ENCODE results near the gene PRDM16. TPM values are rescaled to one million over a fixed set of nuclear protein-coding genes. Genes with fewer than 3 reads are reported as not detected.

The PRDM16 gene
- polyA plus RNA-seq, 3 donors, result not detected

- no peaks in the 10 kb centered on the region for H3K36me3 ChIP-seq (replicated peaks in 1 of 2; ENCODE audit: control insufficient read depth in 1 of 2, insufficient read depth in 2 of 2, low read length in 2 of 2)
- H3K4me3 ChIP-seq (replicated peaks in 1 of 3; ENCODE audit: low read depth in 2 of 3, low read length in 3 of 3), result no peak overlapping the region
- no peaks in the 10 kb centered on the region for H3K9me3 Mint-ChIP-seq
- no peaks in the 10 kb centered on the region for H3K4me1 ChIP-seq (ENCODE audit: control insufficient read depth in 1 of 2, insufficient read depth in 2 of 2, low read length in 2 of 2)
- no peak overlapping the region for H2AFZ ChIP-seq (ENCODE audit: insufficient read depth, low read depth, low read length, poor library complexity, severe bottlenecking)
- H3K27ac Mint-ChIP-seq, result no peak overlapping the region
- H3K79me2 ChIP-seq (ENCODE audit: insufficient read depth, low read length), result no peaks in the 10 kb centered on the region
- 87% methylated on average over 19 of the region's 19 CpGs for WGBS (ENCODE audit: insufficient coverage)
- no peak overlapping the region for H3K4me3 Mint-ChIP-seq
- H3K27me3 Mint-ChIP-seq (ENCODE audit: low read depth in 3 of 3), result peaks cover 0 to 7% (median 6%) of the 10 kb centered on the region in 3 donors
- DNase-seq, result no peak
- no peak overlapping the region for H3K27ac ChIP-seq (ENCODE audit: low read depth in 1 of 2, low read length in 2 of 2)
- no peaks in the 10 kb centered on the region for H3K27me3 ChIP-seq (ENCODE audit: control insufficient read depth in 2 of 2, insufficient read depth in 2 of 2, low read length in 2 of 2)
- intact Hi-C loops (cut with micrococcal nuclease), result no loop called here
- no peaks in the 10 kb centered on the region for H3K36me3 Mint-ChIP-seq
- H3K9me3 ChIP-seq (replicated peaks in 1 of 2; ENCODE audit: control insufficient read depth in 1 of 2, insufficient read depth in 1 of 2, low read length in 2 of 2), result no peaks in the 10 kb centered on the region
- TF ChIP-seq CTCF (IDR thresholded peaks at IDR 0.05), result no peak
- H3K9ac ChIP-seq (ENCODE audit: insufficient read depth, low read length, poor library complexity, severe bottlenecking), result no peak overlapping the region
- H3K4me2 ChIP-seq (replicated peaks; ENCODE audit: extremely low read depth, low read length, poor library complexity, severe bottlenecking), result no peak overlapping the region
- H3K4me1 Mint-ChIP-seq, result no peaks in the 10 kb centered on the region
- no peaks in the 10 kb centered on the region for H4K20me1 ChIP-seq (ENCODE audit: insufficient read depth, low read length)
Observed at GRCh38 chr1:3279182-3279470, 210.1 kb downstream of the PRDM16 start.

- Histone ChIP-seq H3K4me2 (replicated peaks; ENCODE audit: extremely low read depth, low read length, poor library complexity, severe bottlenecking) (no peak overlapping the region), H3K27ac (ENCODE audit: low read depth in 1 of 2, low read length in 2 of 2) (no peak overlapping the region), H3K9ac (ENCODE audit: insufficient read depth, low read length, poor library complexity, severe bottlenecking) (no peak overlapping the region), H3K4me3 (replicated peaks in 1 of 3; ENCODE audit: low read depth in 2 of 3, low read length in 3 of 3) (no peak overlapping the region), H4K20me1 (ENCODE audit: insufficient read depth, low read length) (no peaks in the 10 kb centered on the region), H3K27me3 (ENCODE audit: control insufficient read depth in 2 of 2, insufficient read depth in 2 of 2, low read length in 2 of 2) (no peaks in the 10 kb centered on the region), H3K9me3 (replicated peaks in 1 of 2; ENCODE audit: control insufficient read depth in 1 of 2, insufficient read depth in 1 of 2, low read length in 2 of 2) (no peaks in the 10 kb centered on the region), H3K4me1 (ENCODE audit: control insufficient read depth in 1 of 2, insufficient read depth in 2 of 2, low read length in 2 of 2) (no peaks in the 10 kb centered on the region), H3K36me3 (replicated peaks in 1 of 2; ENCODE audit: control insufficient read depth in 1 of 2, insufficient read depth in 2 of 2, low read length in 2 of 2) (no peaks in the 10 kb centered on the region), H3K79me2 (ENCODE audit: insufficient read depth, low read length) (no peaks in the 10 kb centered on the region), H2AFZ (ENCODE audit: insufficient read depth, low read depth, low read length, poor library complexity, severe bottlenecking) (no peak overlapping the region)
- Mint-ChIP-seq H3K27ac (no peak overlapping the region), H3K9me3 (no peaks in the 10 kb centered on the region), H3K4me3 (no peak overlapping the region), H3K27me3 (ENCODE audit: low read depth in 3 of 3) (peaks cover 0 to 10% (median 4%) of the 10 kb centered on the region in 3 donors), H3K4me1 (no peaks in the 10 kb centered on the region), H3K36me3 (no peaks in the 10 kb centered on the region)
- 93% methylated on average over 8 of the region's 8 CpGs for WGBS (ENCODE audit: insufficient coverage)
- TF ChIP-seq CTCF (IDR thresholded peaks at IDR 0.05), result no peak
- intact Hi-C loops (cut with micrococcal nuclease), result no loop called here
- no peak for DNase-seq
Observed at GRCh38 chr1:3281735-3282134, 212.7 kb downstream of the PRDM16 start.

All from CD14-positive monocyte (primary cell).